A549 (cell line): ENCODE results near the gene CFAP99.

Source experiments
- CEBPB ChIP-seq, 2 experiments: fragments of >200 bp in 1 of 2; sonication (Bioruptor Twin) in 1 of 2; formaldehyde crosslinking in 1 of 2; IDR thresholded peaks; 2 replicates each; pipeline ENCODE4 v1.6.1; 2012 to 2016
- EHMT2 ChIP-seq: fragments of 200-600 bp; sonication (generic); IDR thresholded peaks from 2 replicates; pipeline ENCODE4 v1.6.1; 2016; ENCODE audit warnings: antibody characterized with exemption, low read depth, mild to moderate bottlenecking, moderate library complexity
- HDAC2 ChIP-seq: fragments of 200-600 bp; sonication (generic); IDR thresholded peaks from 2 replicates; pipeline ENCODE4 v1.6.1; 2016
- PHF8 ChIP-seq: fragments of 200-600 bp; sonication (generic); IDR thresholded peaks from 2 replicates; pipeline ENCODE4 v1.6.1; 2016; ENCODE audit warnings: low read depth, mild to moderate bottlenecking, antibody characterized with exemption, moderate library complexity, borderline replicate concordance
- POLR2A ChIP-seq: IDR thresholded peaks from 2 replicates; pipeline ENCODE4 v1.6.1; 2012; ENCODE audit warnings: mild to moderate bottlenecking, low read length
- RCOR1 ChIP-seq: fragments of 150-350 bp; IDR thresholded peaks from 2 replicates; pipeline ENCODE4 v1.6.1; 2014; ENCODE audit warnings: antibody characterized with exemption, low read length, low read depth
- TF ChIP-seq, protein P1 (sequence below): fragments of >200 bp; sonication (Bioruptor Twin); formaldehyde crosslinking; IDR thresholded peaks from 3 replicates; pipeline ENCODE4 v1.5.1; 2016
- TF ChIP-seq, protein P2 (sequence below): IDR thresholded peaks from 2 replicates; pipeline ENCODE4 v1.6.1; 2012
- TF ChIP-seq, protein P3 (sequence below): IDR thresholded peaks from 2 replicates; pipeline ENCODE4 v1.6.1; 2012
- TF ChIP-seq, protein P4 (sequence below): fragments of 200-600 bp; sonication (generic); IDR thresholded peaks from 2 replicates; pipeline ENCODE4 v1.6.1; 2016; ENCODE audit warnings: antibody characterized with exemption, mild to moderate bottlenecking, moderate library complexity

DNA sequence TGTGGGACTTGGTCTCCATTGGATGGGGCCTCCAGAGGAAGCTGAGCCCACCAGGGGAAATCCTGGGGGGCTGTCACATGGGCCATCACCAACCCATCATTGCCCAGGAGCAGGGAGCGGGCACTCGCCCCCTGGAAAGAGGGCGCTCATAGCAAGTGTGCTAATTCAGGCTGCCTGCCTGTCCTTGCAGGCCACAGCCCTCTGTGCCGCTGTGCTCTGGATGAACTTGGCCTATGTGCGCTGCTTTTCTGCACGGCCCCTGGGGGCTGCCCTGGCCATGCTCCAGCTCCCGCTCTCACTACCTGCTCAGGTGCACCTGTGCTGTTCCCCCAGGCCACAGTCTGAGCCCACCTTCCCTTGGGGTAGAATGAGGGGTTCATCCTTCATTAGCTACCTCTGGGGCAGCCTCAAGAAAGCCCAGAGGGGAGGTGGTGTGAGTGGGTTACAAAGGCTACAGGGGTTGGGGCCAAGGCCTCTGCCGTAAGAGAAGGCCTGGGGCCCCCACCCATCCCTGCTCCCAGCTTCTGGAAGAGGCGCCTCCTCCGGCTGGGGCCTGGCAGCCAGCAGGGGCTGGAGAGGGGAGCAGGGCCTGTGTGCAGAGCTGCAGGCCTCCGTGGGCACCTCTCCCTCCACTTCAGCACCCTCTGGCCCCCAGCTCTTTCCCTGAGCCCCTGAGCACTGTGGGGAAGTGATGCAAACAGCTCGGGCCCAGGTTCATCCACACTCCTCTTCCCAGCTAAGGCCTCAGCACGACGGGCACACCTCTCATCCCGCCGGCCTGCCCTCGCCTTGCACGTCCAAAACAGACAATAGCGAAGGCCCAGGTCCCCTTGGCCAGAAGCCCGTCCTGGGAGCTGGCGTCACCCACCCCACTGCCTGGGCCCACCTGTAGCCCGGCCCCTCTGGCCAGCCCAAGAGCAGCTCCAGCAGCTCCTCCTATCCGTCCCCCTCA is 8.9 kb downstream of the CFAP99 start:
- TF ChIP-seq POLR2A (no peak), CEBPB (IDR thresholded peaks at IDR 0.05) (no peak), PHF8 (no peak), RCOR1 (no peak), EHMT2 (no peak), HDAC2 (no peak)
- TF ChIP-seq, protein P1, sequence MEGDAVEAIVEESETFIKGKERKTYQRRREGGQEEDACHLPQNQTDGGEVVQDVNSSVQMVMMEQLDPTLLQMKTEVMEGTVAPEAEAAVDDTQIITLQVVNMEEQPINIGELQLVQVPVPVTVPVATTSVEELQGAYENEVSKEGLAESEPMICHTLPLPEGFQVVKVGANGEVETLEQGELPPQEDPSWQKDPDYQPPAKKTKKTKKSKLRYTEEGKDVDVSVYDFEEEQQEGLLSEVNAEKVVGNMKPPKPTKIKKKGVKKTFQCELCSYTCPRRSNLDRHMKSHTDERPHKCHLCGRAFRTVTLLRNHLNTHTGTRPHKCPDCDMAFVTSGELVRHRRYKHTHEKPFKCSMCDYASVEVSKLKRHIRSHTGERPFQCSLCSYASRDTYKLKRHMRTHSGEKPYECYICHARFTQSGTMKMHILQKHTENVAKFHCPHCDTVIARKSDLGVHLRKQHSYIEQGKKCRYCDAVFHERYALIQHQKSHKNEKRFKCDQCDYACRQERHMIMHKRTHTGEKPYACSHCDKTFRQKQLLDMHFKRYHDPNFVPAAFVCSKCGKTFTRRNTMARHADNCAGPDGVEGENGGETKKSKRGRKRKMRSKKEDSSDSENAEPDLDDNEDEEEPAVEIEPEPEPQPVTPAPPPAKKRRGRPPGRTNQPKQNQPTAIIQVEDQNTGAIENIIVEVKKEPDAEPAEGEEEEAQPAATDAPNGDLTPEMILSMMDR: no peak
- TF ChIP-seq, protein P2, sequence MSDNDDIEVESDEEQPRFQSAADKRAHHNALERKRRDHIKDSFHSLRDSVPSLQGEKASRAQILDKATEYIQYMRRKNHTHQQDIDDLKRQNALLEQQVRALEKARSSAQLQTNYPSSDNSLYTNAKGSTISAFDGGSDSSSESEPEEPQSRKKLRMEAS: no peak
- TF ChIP-seq, protein P3, sequence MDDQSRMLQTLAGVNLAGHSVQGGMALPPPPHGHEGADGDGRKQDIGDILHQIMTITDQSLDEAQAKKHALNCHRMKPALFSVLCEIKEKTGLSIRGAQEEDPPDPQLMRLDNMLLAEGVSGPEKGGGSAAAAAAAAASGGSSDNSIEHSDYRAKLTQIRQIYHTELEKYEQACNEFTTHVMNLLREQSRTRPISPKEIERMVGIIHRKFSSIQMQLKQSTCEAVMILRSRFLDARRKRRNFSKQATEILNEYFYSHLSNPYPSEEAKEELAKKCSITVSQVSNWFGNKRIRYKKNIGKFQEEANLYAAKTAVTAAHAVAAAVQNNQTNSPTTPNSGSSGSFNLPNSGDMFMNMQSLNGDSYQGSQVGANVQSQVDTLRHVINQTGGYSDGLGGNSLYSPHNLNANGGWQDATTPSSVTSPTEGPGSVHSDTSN: no peak
- TF ChIP-seq, protein P4, sequence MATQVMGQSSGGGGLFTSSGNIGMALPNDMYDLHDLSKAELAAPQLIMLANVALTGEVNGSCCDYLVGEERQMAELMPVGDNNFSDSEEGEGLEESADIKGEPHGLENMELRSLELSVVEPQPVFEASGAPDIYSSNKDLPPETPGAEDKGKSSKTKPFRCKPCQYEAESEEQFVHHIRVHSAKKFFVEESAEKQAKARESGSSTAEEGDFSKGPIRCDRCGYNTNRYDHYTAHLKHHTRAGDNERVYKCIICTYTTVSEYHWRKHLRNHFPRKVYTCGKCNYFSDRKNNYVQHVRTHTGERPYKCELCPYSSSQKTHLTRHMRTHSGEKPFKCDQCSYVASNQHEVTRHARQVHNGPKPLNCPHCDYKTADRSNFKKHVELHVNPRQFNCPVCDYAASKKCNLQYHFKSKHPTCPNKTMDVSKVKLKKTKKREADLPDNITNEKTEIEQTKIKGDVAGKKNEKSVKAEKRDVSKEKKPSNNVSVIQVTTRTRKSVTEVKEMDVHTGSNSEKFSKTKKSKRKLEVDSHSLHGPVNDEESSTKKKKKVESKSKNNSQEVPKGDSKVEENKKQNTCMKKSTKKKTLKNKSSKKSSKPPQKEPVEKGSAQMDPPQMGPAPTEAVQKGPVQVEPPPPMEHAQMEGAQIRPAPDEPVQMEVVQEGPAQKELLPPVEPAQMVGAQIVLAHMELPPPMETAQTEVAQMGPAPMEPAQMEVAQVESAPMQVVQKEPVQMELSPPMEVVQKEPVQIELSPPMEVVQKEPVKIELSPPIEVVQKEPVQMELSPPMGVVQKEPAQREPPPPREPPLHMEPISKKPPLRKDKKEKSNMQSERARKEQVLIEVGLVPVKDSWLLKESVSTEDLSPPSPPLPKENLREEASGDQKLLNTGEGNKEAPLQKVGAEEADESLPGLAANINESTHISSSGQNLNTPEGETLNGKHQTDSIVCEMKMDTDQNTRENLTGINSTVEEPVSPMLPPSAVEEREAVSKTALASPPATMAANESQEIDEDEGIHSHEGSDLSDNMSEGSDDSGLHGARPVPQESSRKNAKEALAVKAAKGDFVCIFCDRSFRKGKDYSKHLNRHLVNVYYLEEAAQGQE: no peak
